ENCODE measurements around the gene FOXD4L1. TPM values are rescaled to one million over a fixed set of nuclear protein-coding genes. Genes with fewer than 3 reads are reported as not detected.
"Not testable (repeated sequence)": the region's sequence is repeated elsewhere in the genome, so short reads cannot be mapped to it uniquely, and the experiment has no call there.

The FOXD4L1 gene
- polyA plus RNA-seq (2013, experiment 1 of 2): 0.01 TPM
- 0.01 TPM for polyA plus RNA-seq (2013, experiment 2 of 2)

DNA sequence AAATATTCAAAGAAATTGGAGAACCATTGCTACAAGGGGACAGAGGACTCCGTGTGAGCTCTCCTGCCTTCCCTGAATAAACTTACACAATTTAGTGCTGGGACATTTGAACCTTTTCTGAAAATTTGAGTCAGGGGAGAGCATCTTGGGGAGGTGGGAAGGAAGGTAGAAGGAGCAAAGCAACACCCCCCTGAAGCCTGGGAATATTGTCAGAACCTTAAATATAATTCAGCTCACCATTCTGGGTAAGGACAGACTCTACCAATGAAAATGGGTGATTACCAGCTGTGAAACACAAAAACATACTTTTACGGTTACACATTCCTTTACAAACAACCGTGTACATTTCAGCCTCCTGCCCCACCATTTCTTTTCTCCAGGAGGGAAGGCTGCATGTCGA is at the start of gene FOXD4L1:
Gene FOXD4L1, plus strand, starts transcription at position 301 of the 400 bp plus-strand sequence. CDS start 592 bp downstream, outside the sequence.
- H3K79me1 ChIP-seq (ENCODE audit: low read length); H3K27ac ChIP-seq (ENCODE audit: low read depth, low read length); H3K79me2 ChIP-seq (ENCODE audit: control insufficient read depth, insufficient read depth, low read length); H3K36me3 ChIP-seq (ENCODE audit: control insufficient read depth, insufficient read depth, low read length); H2AK5ac ChIP-seq (ENCODE audit: low read length); H2BK120ac ChIP-seq (ENCODE audit: low read depth, low read length); H2BK15ac ChIP-seq (replicated peaks; ENCODE audit: low read depth); H4K8ac ChIP-seq (ENCODE audit: low read depth, low read length); H4K5ac ChIP-seq (ENCODE audit: low read length); H3K4me2 ChIP-seq (ENCODE audit: low read length); H3K23ac ChIP-seq (ENCODE audit: low read length); H3K4me1 ChIP-seq (ENCODE audit: control insufficient read depth, low read depth, low read length); H3K56ac ChIP-seq (ENCODE audit: low read length); H3K27me3 ChIP-seq (ENCODE audit: insufficient read depth, low read length, poor library complexity); H3K4me3 ChIP-seq (ENCODE audit: low read length); H3K4ac ChIP-seq (ENCODE audit: low read depth, low read length); H3K18ac ChIP-seq (ENCODE audit: low read length); H2BK5ac ChIP-seq (ENCODE audit: low read length); DNase-seq; H3K9ac ChIP-seq (ENCODE audit: low read length): not testable (repeated sequence)
- WGBS (ENCODE audit: extremely low coverage, insufficient coverage, low lambda C conversion rate): no CpG with 5 or more reads among the region's 4 CpGs

DNA sequence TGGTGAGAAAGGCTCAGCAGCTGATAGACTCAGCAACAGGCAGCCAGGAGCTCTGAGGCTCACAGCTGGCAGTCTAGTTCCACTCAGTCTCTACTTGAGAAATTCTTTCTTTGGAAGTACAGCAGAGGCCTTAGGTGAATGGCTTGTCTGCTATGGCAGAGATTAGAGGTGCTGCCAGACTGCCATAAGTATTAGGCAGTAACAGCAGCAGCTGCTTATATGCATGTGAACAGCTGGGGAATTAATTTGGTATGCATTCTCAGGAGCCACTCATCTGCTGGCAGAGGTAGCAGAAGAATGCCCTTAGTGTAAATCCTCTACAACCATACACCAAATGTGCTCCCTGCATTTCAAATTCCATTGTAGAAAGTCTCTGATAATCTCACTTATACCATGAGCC is 32.7 kb upstream of the FOXD4L1 start:
- H3K27me3 ChIP-seq (ENCODE audit: insufficient read depth, low read length, poor library complexity); H3K9ac ChIP-seq (ENCODE audit: low read length): not testable (repeated sequence)

DNA sequence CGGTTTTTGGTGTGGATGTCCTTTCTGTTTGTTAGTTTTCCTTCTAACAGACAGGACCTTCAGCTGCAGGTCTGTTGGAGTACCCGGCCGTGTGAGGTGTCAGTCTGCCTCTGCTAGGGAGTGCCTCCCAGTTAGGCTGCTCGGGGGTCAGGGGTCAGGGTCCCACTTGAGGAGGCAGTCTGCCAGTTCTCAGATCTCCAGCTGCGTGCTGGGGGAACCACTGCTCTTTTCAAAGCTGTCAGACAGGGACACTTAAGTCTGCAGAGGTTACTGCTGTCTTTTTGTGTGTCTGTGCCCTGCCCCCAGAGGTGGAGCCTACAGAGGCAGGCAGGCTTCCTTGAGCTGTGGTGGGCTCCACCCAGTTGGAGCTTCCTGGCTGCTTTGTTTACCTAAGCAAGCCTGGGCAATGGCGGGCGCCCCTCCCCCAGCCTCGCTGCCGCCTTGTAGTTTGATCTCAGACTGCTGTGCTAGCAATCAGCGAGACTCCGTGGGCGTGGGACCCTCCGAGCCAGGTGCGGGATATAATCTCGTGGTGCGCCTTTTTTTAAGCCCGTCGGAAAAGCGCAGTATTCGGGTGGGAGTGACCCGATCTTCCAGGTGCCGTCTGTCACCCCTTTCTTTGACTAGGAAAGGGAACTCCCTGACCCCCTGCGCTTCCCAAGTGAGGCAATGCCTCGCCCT is 21.6 kb upstream of the FOXD4L1 start:
- H3K79me1 ChIP-seq (ENCODE audit: low read length); H2BK15ac ChIP-seq (replicated peaks; ENCODE audit: low read depth); H3K4me3 ChIP-seq (ENCODE audit: low read length); H3K79me2 ChIP-seq (ENCODE audit: control insufficient read depth, insufficient read depth, low read length); H3K4me2 ChIP-seq (ENCODE audit: low read length); H2BK120ac ChIP-seq (ENCODE audit: low read depth, low read length); H3K36me3 ChIP-seq (ENCODE audit: control insufficient read depth, insufficient read depth, low read length); H4K5ac ChIP-seq (ENCODE audit: low read length); H3K18ac ChIP-seq (ENCODE audit: low read length); H2AK5ac ChIP-seq (ENCODE audit: low read length); H2BK5ac ChIP-seq (ENCODE audit: low read length); H3K27ac ChIP-seq (ENCODE audit: low read depth, low read length); H4K8ac ChIP-seq (ENCODE audit: low read depth, low read length); H3K4me1 ChIP-seq (ENCODE audit: control insufficient read depth, low read depth, low read length); H3K23ac ChIP-seq (ENCODE audit: low read length); H3K56ac ChIP-seq (ENCODE audit: low read length); H3K4ac ChIP-seq (ENCODE audit: low read depth, low read length); H3K27me3 ChIP-seq (ENCODE audit: insufficient read depth, low read length, poor library complexity); H3K9ac ChIP-seq (ENCODE audit: low read length): not testable (repeated sequence)
- DNase-seq: peak; percentile 1
- no CpG with 5 or more reads among the region's 24 CpGs for WGBS (ENCODE audit: extremely low coverage, insufficient coverage, low lambda C conversion rate)

More for the DNA sequence above, 32.7 kb upstream of the FOXD4L1 start:
- H3K79me2 ChIP-seq (ENCODE audit: control insufficient read depth, insufficient read depth, low read length); H2BK120ac ChIP-seq (ENCODE audit: low read depth, low read length); H4K8ac ChIP-seq (ENCODE audit: low read depth, low read length); H3K18ac ChIP-seq (ENCODE audit: low read length); H3K4me2 ChIP-seq (ENCODE audit: low read length); H3K56ac ChIP-seq (ENCODE audit: low read length); H2AK5ac ChIP-seq (ENCODE audit: low read length); H3K79me1 ChIP-seq (ENCODE audit: low read length); H4K5ac ChIP-seq (ENCODE audit: low read length); H3K36me3 ChIP-seq (ENCODE audit: control insufficient read depth, insufficient read depth, low read length); H3K4ac ChIP-seq (ENCODE audit: low read depth, low read length); H3K4me3 ChIP-seq (ENCODE audit: low read length); H2BK5ac ChIP-seq (ENCODE audit: low read length); H3K4me1 ChIP-seq (ENCODE audit: control insufficient read depth, low read depth, low read length); H3K23ac ChIP-seq (ENCODE audit: low read length); H3K27ac ChIP-seq (ENCODE audit: low read depth, low read length); H2BK15ac ChIP-seq (replicated peaks; ENCODE audit: low read depth): not testable (repeated sequence)
- peak; percentile 1 for DNase-seq

DNA sequence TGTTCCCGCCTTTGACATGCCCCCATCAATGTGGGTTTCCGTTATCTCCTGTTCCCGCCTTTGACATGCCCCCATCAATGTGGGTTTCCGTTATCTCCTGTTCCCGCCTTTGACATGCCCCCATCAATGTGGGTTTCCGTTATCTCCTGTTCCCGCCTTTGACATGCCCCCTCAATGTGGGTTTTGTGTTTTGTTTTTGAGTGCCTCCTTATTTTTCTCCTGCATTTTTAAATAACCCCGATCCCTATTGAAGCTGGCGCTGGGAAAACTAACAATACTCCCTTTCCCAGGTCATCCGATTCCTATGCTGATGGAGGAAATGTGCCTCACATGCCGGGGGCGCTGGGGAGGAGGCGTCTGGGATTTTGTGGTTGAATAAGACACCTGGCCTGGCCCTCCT is 1.9 kb upstream of the FOXD4L1 start:
- not testable (repeated sequence) for H4K8ac ChIP-seq (ENCODE audit: low read depth, low read length); H3K79me2 ChIP-seq (ENCODE audit: control insufficient read depth, insufficient read depth, low read length); H3K4me2 ChIP-seq (ENCODE audit: low read length); H2BK5ac ChIP-seq (ENCODE audit: low read length); H2AK5ac ChIP-seq (ENCODE audit: low read length); H2BK120ac ChIP-seq (ENCODE audit: low read depth, low read length); H3K23ac ChIP-seq (ENCODE audit: low read length); H4K5ac ChIP-seq (ENCODE audit: low read length); H3K4ac ChIP-seq (ENCODE audit: low read depth, low read length); H3K4me1 ChIP-seq (ENCODE audit: control insufficient read depth, low read depth, low read length); H2BK15ac ChIP-seq (replicated peaks; ENCODE audit: low read depth); DNase-seq; H3K27me3 ChIP-seq (ENCODE audit: insufficient read depth, low read length, poor library complexity); H3K56ac ChIP-seq (ENCODE audit: low read length); H3K36me3 ChIP-seq (ENCODE audit: control insufficient read depth, insufficient read depth, low read length); H3K79me1 ChIP-seq (ENCODE audit: low read length); H3K4me3 ChIP-seq (ENCODE audit: low read length); H3K9ac ChIP-seq (ENCODE audit: low read length); H3K18ac ChIP-seq (ENCODE audit: low read length); H3K27ac ChIP-seq (ENCODE audit: low read depth, low read length)
- WGBS (ENCODE audit: extremely low coverage, insufficient coverage, low lambda C conversion rate): no CpG with 5 or more reads among the region's 13 CpGs

DNA sequence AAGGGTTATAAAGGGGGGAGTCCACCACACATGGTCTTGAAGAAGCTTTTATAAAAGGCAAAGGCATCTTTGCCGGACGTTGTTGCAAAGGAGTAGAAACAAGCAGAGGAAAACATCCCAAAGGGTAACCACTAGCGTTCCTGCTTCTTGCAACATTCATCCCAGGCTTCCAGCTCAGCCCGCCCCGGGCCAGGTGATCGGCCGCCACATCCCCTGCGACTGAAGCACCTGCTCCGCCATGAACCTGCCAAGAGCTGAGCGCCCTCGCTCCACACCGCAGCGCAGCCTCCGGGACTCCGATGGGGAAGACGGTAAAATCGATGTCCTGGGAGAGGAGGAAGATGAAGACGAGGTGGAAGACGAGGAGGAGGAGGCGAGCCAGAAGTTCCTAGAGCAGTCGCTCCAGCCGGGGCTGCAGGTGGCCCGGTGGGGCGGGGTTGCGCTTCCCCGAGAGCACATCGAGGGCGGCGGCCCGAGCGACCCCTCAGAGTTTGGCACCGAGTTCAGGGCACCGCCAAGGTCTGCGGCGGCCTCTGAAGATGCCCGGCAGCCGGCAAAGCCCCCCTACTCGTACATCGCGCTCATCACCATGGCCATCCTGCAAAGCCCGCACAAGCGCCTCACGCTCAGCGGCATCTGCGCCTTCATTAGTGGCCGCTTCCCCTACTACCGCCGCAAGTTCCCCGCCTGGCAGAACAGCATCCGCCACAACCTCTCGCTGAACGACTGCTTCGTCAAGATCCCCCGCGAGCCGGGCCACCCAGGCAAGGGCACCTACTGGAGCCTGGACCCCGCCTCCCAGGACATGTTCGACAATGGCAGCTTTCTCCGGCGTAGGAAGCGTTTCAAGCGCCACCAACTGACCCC is 787 bp downstream of the FOXD4L1 start:
- H3K79me1 ChIP-seq (ENCODE audit: low read length); H3K23ac ChIP-seq (ENCODE audit: low read length); H4K8ac ChIP-seq (ENCODE audit: low read depth, low read length); H2BK15ac ChIP-seq (replicated peaks; ENCODE audit: low read depth); H3K4me3 ChIP-seq (ENCODE audit: low read length); H2BK120ac ChIP-seq (ENCODE audit: low read depth, low read length); H3K9ac ChIP-seq (ENCODE audit: low read length); H3K27ac ChIP-seq (ENCODE audit: low read depth, low read length); H3K56ac ChIP-seq (ENCODE audit: low read length); H2AK5ac ChIP-seq (ENCODE audit: low read length); H3K18ac ChIP-seq (ENCODE audit: low read length); H4K5ac ChIP-seq (ENCODE audit: low read length); H2BK5ac ChIP-seq (ENCODE audit: low read length); H3K79me2 ChIP-seq (ENCODE audit: control insufficient read depth, insufficient read depth, low read length); H3K4ac ChIP-seq (ENCODE audit: low read depth, low read length); DNase-seq; H3K4me2 ChIP-seq (ENCODE audit: low read length); H3K27me3 ChIP-seq (ENCODE audit: insufficient read depth, low read length, poor library complexity); H3K36me3 ChIP-seq (ENCODE audit: control insufficient read depth, insufficient read depth, low read length); H3K4me1 ChIP-seq (ENCODE audit: control insufficient read depth, low read depth, low read length): not testable (repeated sequence)
- WGBS (ENCODE audit: extremely low coverage, insufficient coverage, low lambda C conversion rate): no CpG with 5 or more reads among the region's 62 CpGs
